Suppressor macrophage (primary cell): ENCODE measurements around the gene PROK1.

Experiments
- DNase-seq, 4 experiments: peaks; one replicate each; pipeline ENCODE4 v3.0.0-alpha.2; 2020 to 2022

Gene PROK1

GRCh38 chr1:110489973-110490542 lies 39.1 kb downstream of the PROK1 start:
- no peak for DNase-seq

GRCh38 chr1:110490791-110491451 lies 40.0 kb downstream of the PROK1 start:
- DNase-seq: peak; percentile 75 to 86 (median 78)

DNA sequence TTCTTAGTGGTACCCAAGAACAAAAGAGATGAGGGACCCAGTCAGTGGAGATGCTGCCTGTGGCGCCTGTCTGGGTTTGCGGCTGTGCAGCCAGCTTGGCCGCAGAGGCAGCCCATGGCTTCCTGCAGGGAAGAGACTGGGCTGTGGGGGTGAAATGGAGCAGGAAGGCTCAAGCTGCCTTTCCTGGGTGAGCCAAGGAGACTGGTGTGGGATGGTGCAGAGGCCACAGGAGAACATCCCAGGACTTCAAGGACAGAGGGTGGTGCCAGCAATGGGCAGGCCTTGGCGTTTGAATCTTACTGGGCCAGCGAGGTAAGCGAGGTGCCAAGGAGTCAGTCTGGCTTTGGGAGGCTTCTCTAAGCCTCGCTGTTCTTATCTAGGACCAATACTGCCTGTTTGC lies 41.6 kb downstream of the PROK1 start:
- DNase-seq: no peak

DNA sequence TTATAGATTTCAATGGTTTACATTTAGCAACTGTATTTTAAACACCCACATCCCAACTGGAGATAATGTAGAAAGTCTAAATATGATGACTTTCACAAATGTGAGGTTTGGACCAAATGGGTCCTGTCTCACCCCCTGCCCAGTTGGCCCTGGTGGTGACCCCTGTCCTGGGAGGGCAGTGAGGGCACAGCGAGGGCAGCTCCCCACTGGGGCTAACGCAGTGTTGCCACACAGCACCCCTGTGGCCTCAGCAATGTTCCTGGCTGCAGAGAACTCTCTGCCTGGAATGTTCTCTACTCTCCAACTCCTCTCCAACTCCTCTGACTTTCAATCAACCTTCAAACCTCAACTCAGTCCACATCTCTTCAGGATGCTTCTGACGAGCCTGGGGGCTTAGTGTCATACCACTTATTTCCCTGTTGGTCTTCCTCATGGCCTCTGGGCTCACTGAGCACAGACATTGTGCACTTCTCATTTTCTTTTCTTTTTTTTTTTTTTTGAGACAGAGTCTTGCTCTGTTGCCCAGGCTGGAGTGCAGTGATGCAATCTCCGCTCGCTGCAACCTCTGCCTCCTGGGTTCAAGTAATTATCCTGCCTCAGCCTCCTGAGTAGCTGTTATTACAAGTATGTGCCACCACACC lies 42.2 kb downstream of the PROK1 start:
- DNase-seq: peak; percentile 28 to 56 (median 50)

GRCh38 chr1:110494036-110494435 lies 43.1 kb downstream of the PROK1 start:
- no peak for DNase-seq

DNA sequence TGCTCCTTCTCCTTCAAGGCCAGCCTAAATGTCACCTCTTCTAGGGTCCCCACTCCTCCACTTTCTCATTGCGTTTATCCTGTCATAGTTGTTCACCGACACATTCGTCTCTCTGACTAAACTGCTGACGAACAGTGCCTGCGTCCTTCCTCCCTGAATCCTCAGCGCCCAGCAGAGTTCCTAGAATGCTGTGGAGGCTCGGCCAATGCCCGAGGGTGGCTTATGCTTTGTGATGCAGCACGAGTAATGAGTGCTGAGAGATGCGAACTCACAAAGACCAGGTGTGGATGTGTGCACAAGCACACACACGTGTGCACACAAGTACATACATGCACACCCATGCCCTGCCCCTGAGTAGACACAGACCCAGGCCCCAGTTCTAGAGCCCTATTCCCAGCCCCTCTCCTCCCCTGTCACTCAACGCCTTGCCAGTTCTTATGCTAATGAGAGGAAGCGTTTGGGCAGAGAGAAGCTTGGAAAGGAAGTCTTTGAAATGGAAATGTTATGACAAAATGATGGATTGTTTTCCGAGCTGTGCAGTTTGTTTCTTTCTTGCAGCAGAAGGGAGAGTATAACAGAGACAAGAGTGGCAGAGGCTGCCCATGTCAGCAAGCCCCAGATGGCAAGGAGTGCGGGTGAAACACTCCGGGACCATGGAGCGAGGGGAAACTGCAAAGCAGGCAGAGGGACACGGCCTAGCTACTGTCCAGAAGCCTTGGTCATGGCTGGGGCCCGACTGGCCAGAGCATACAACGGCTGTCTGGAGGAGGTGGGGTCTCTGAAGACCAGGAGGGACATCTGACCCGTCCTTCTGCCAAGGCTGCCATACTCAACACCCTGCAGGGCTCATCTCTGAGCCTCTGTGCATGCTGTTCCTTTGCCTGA lies 43.8 kb downstream of the PROK1 start:
- DNase-seq: no peak

DNA sequence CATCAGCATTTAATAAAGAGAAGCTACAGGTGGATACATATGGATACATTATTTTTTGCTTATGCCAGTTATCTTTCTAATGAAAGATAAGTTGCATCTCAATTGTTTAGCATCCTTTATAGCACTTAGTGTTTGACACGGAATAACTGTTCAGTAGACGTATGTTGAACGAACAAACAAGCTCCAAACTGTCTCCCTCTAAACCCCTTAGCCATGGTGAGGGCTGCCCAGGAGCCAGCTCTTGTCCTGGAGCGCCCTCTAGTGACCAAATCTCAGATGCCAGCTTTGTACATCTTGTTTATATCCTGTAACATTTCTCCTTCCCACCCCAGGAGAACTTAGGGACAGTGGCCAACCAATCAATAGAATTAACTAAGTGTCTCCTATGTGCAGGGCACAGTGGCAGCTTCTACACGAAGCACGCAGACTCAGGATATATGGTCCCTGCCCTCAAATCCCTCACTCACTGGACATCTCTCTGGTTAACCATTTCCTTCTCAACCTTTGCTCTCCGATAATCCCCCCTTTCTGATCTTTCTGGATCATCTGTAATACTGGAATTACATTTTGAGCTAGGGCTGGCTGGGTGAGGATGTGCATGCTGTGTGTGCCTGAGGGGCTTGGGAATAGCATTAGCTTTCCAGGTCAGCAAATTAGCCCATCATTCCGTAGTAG lies 45.1 kb downstream of the PROK1 start:
- DNase-seq: peak; percentile 88 to 95 (median 91)

DNA sequence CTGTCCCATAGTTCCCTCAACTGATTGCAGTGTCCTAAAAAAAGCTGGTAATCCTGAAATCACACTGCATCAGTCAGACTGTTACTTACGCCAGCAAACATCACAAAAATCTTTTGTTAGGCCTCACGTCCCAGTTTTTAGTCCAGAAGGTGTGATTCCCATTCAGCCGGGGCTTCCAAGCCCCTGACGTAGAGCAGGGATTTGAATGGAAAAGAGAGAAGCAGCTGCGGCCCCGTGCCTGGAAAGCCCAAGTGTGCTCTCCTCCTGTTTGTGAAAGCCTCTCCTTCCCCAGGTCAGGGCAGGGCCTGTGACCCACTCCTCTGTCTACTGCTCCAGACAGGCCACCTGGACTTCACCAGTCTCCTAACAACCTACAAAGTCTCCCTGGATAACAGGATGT lies 47.3 kb downstream of the PROK1 start:
- no peak for DNase-seq

DNA sequence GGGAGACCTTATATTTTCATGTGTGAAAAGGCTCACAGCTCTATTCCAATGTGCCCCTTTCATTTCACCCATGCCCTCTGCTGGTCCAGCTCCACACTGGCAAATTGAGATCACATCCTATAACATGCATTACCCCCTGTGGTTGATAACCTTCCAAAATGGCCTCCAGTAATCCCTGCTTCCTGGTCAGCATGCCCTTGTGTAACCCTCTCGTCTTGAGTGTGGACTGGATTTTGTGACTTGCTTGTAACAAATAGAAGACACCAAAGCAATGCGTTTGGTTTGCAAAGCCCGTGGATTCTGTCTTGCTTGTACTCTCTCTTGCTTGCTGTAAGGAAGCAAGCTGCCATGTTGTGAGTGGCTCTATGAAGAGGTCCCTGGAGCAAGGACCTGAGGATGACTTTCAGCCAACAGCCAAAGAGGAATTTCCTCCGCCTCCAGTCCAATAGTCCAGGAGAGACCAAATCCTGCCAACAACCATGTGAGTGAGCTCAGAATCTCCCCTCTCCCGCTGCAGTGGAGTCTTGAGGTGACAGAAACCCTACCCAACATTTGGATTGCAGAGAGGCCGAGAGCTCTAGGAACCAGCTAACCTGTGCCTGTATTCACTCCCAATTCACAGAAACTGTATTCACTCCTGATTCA lies 50.7 kb downstream of the PROK1 start:
- peak in 2 of 4 experiments; percentile 28 to 34 for DNase-seq

DNA sequence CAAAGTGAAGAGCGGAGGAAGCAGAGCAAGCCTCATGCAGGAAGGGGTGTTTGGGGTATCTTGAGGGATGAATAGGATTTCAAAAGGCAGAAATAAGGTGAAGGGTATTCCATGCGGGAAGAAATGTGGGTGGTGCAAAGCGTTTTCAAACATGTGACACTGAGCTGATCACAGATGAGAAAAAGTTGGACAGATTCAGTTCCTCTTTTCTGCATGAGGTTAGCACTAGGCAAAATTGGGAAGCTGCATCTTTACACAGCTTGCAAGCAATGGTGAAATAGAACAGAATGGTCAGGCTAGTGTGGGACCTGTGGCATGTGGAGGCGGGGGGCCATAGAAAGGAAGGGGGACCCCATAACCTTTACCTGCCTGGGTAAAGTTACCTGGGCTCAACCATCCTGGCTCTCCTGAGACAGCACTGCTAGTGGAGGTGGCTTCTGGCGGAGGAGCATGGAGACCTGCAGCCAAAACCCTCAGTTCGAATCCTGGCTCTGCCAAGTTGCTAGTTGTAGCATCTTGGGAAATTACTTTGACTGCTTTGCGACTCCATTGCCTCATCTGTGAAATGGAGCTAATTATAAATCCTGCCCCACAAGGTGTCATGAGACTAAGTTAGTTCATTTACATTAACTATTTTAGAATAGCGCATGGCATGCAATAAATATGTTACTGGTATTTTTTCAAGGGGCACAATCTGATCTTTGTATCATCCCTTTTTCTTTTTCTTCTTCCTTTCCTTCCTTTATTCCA lies 51.6 kb downstream of the PROK1 start:
- DNase-seq: peak; percentile 81 to 95 (median 88)

DNA sequence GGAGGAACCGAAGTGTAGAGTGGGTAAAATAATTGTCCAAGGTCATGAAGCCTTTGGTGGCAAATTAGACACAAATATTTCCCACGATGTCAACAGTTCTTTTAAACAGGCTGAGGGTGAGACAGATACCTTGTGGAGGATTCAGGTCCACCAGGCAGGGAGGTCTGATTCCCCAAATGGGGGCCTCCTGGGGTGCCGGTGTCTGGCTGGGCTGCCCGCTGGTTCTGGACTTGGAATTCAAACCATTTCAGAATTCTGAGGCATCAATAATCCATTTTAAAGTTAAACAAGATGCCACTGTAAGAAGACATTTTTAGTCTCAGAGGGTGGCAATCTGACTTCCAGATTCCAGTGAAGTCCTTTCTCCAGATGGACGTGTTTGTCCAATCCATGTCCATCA lies 52.5 kb downstream of the PROK1 start:
- DNase-seq: no peak

- peak; percentile 87 to 94 (median 89) for DNase-seq
Measured at GRCh38 chr1:110504226-110504625, 53.3 kb downstream of the PROK1 start.

- no peak for DNase-seq
Measured at GRCh38 chr1:110505596-110505995, 54.6 kb downstream of the PROK1 start.

DNA sequence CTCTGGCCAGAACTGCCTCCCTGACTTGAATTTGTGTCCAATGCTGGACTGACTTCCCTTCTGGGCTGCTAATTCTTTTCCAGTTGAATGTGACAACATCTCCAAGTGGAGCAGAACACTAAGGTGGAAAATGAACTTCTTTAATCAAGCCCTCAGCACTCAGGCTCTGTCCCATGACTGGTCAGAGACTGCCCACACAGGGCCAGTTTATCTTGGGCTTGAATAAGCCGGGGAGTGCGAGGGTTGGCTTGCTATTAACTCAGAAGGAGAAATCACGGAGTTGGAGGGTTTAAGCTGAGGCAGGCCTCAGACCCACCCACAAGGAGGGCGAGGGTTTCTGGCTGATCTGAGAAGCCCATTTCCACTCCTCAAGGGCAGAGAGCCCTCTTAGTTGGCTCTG lies 55.6 kb downstream of the PROK1 start:
- peak; percentile 75 to 89 (median 86) for DNase-seq
